Stimulated activated CD4-positive, alpha-beta T cell treated with anti-CD3 and anti-CD28 coated beads, Interleukin-15, amount 100 ng/mL, for 48 hours (primary cell): ENCODE results near the gene PDE7B.

Source experiments
- DNase-seq, 2 donors: peaks; one replicate each; pipeline ENCODE4 v3.0.0-alpha.2; 2020; ENCODE audit warnings: low read depth in 2 of 2

PDE7B gene

DNA sequence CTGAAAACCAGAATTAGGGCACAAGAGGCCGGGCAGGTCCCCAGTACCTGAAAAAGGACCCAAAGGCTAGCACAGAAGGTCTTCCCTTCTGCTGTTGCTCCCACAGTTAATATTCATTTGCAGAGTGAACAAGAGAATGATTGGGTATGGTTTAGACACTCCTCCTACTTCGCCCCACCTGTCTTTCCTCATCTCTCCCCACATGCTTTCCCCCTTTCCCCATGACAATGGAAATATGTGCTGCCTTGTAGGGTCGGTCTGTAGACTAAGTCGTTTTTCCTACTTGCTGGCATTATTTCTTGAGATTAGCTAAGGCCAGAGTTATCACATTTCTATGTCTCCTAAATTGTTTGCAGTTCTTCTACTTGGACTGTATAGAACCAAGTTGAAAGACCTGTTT lies 181.9 kb downstream of the PDE7B start:
- no peak for DNase-seq

GRCh38 chr6:136034422-136034821 lies 182.9 kb downstream of the PDE7B start:
- DNase-seq: no peak

- no peak for DNase-seq
Observed at GRCh38 chr6:136035378-136036070, 184.0 kb downstream of the PDE7B start.

DNA sequence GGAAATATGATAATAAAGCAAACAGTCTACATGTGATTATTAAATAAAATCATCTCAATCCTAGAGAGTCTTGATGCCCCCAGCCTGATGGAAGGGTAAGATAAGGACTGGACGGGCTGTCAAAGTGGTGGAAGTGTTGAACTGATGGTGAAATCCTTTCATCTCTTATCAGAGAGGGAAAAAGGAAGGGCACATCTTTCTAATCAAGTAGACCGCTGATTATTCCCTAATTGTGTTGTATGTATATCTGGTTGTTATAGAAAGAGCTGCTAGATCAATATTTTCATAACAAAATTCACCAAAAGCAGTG lies 184.5 kb downstream of the PDE7B start:
- DNase-seq: no peak

GRCh38 chr6:136036601-136037000 lies 185.1 kb downstream of the PDE7B start:
- DNase-seq: no peak

GRCh38 chr6:136037242-136037875 lies 185.9 kb downstream of the PDE7B start:
- peak; percentile 19 to 28 for DNase-seq

GRCh38 chr6:136037876-136038460 lies 186.5 kb downstream of the PDE7B start:
- DNase-seq: no peak

- no peak for DNase-seq
Observed at GRCh38 chr6:136038531-136038930, 187.0 kb downstream of the PDE7B start.

- no peak for DNase-seq
Observed at GRCh38 chr6:136039185-136039584, 187.7 kb downstream of the PDE7B start.

DNA sequence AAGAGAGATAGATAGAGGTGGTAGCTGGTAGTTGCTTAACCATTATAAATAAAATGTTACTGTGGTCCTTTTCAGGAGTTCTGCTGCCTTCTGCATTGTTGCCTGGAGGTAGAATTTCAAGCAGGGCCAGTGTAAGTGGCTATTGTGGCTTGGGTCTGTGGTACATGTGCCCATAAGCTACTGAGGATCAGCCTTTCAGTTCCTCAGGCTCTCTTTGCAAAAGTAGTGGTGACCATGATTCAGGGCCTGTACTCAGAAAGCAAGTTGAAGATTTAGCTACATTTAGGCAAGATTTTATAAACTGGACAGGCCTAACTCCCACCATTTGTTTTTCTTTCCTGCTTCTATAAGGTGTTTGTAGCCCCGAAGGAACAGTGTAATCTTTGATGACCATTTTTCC lies 199.0 kb downstream of the PDE7B start:
- no peak for DNase-seq

- no peak for DNase-seq
Observed at GRCh38 chr6:136051140-136051775, 199.8 kb downstream of the PDE7B start.

- no peak for DNase-seq
Observed at GRCh38 chr6:136052031-136052430, 200.5 kb downstream of the PDE7B start.

- DNase-seq: no peak
Observed at GRCh38 chr6:136058852-136059251, 207.4 kb downstream of the PDE7B start.

GRCh38 chr6:136059308-136059707 lies 207.8 kb downstream of the PDE7B start:
- no peak for DNase-seq

DNA sequence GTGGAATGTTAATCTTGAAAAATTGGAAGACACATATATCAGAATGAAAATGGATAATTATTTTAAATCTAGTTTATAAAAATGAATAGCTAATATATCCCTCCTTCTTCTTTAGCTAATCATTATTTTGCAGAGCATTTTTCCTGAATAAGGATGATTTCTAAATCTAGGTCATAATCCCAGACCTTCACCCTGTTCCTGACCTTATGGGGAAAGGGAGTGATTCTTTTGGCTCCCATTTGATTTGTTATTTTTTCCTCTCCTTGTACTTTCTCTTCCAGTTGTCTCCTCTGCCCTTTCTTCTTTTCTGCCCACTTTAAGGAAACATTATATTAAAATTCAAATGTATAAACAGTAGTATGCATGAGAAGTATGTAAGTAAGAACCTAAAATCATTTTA lies 208.6 kb downstream of the PDE7B start:
- DNase-seq: no peak

GRCh38 chr6:136060759-136061158 lies 209.3 kb downstream of the PDE7B start:
- no peak for DNase-seq

DNA sequence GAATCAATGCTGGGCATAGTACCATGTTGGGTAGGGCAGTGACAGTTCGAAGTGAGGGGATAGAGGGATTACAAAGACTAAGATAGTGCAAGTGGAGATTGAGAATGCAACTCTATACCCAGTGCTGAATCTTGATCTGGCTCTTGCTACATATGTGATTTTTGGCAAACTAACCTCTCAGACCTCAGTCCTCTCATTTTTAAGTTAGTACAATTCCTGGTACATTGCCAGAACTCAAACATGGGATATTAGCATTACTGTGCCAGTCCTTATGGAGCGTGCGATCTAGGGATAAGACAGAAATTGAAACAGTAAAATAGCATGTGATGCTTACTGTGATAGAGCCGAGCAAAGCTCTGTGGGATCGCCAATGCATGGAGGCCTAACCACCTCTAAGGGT lies 210.2 kb downstream of the PDE7B start:
- no peak for DNase-seq

DNA sequence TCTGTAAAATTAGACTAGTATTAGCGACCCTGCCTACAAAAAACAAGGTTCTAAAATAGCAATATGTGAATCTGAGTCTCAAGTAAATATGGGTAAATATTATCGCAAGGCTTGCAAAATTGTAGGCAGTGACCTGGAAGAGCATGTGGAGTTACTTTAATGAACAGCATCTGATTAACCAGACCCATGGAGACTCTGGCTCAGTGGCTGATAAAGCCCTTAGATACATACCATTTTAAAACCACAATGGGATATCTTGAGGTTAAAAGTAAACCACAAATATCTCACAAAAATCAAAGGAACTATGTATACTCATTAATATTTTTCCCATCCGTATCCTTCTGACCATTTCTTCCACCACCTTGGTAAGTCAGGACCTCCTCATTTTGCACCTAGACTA lies 211.6 kb downstream of the PDE7B start:
- no peak for DNase-seq

GRCh38 chr6:136066005-136066404 lies 214.5 kb downstream of the PDE7B start:
- no peak for DNase-seq

- DNase-seq: no peak
Observed at GRCh38 chr6:136067731-136068341, 216.3 kb downstream of the PDE7B start.

DNA sequence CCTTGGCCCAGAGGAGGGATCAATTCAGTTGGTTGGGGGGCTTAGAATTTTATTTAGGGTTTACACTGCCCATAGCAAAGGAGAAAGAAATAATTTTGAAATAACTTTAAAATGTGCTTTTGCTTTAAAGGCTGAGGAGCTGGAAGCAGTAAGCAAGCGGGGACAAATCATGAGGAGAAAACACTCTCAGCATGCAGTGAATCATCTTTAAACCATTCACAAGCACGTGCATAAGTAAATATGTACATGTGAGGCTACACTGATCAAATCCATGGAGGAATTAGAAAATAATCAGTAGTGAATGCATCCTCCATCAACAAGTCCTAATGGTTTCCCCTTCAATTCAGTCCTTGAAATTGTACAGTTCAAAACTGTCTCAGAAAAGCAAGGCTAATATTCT lies 217.6 kb downstream of the PDE7B start:
- no peak for DNase-seq

DNA sequence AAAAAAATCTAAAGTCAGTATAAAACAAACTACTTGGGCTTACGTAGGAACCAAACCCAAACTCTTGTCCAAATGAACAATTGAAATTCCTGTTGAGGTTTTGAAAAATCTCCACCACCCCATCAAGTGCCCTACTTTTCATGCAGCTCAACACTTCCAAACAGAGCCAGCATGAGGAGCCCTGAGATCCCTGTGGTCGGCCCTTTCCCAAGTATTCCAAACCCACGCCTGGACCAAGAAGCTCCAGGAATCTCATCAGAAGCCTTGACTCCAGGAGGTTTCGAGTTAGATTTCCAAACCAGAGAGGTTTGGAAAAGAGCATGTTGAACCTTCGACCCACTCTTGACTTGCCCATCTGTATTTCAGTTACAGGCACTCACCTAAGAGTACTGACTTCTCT lies 219.3 kb downstream of the PDE7B start:
- DNase-seq: no peak

DNA sequence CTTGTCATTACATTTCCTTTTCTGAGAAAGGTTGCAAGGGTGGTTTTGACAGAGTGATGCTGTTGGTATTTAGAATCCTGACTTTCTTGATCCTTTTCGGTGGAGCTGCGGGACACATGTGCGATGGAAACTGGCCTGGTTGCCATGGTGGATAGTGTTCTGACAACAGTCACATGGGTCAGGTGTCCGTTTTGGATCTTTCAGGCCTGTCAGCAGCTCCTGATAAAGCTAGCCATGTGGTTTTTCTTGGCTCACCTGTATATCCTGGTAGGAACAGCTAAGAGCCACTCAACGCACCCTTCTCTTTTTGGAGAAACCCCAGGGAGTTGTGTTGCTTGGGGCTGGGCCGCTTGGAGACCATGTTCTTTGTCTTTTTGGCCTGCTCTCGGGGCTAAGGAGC lies 221.2 kb downstream of the PDE7B start:
- DNase-seq: no peak
